ENCODE data around the gene SHROOM3.

GRCh38 chr4:76804096-76804495 lies 369.1 kb downstream of the SHROOM3 start:
- TF ChIP-seq, protein P1, sequence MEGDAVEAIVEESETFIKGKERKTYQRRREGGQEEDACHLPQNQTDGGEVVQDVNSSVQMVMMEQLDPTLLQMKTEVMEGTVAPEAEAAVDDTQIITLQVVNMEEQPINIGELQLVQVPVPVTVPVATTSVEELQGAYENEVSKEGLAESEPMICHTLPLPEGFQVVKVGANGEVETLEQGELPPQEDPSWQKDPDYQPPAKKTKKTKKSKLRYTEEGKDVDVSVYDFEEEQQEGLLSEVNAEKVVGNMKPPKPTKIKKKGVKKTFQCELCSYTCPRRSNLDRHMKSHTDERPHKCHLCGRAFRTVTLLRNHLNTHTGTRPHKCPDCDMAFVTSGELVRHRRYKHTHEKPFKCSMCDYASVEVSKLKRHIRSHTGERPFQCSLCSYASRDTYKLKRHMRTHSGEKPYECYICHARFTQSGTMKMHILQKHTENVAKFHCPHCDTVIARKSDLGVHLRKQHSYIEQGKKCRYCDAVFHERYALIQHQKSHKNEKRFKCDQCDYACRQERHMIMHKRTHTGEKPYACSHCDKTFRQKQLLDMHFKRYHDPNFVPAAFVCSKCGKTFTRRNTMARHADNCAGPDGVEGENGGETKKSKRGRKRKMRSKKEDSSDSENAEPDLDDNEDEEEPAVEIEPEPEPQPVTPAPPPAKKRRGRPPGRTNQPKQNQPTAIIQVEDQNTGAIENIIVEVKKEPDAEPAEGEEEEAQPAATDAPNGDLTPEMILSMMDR (IDR thresholded peaks at IDR 0.05; ENCODE audit: low read depth, low read length, missing input control): no peak
- TF ChIP-seq TAF1 (conservative IDR thresholded peaks at IDR 0.05) (no peak), RXRA (IDR thresholded peaks at IDR 0.05) (no peak), HNF4G (IDR thresholded peaks at IDR 0.05) (no peak), NR2F2 (IDR thresholded peaks at IDR 0.05) (no peak)

Data from liver (tissue), 3 donors.